ENCODE results near the gene MSN.
"Not testable (repeated sequence)": the region's sequence is repeated elsewhere in the genome, so short reads cannot be mapped to it uniquely, and the experiment has no call there.

Gene MSN

GRCh38 chrX:65643531-65644052, 23.9 kb upstream of the MSN start:
- Histone ChIP-seq H3K4me3 (ENCODE audit: extremely low read depth, insufficient read depth, low read length, poor library complexity, severe bottlenecking) (no peak overlapping the region), H3K36me3 (ENCODE audit: control insufficient read depth, insufficient read depth, low read length) (no peaks in the 10 kb centered on the region), H3K4me1 (ENCODE audit: control insufficient read depth, insufficient read depth, low read length, poor library complexity, severe bottlenecking) (no peaks in the 10 kb centered on the region), H3K27ac (ENCODE audit: low read depth, low read length, severe bottlenecking) (no peak overlapping the region), H3K9me3 (ENCODE audit: control insufficient read depth, low read length) (no peaks in the 10 kb centered on the region)
- no CpG with 5 or more reads among the region's 1 CpG for WGBS, 2 experiments (ENCODE audit: insufficient coverage in 2 of 2)

- no peak overlapping the region for H3K27ac ChIP-seq (ENCODE audit: low read depth, low read length, severe bottlenecking)
Observed at GRCh38 chrX:65644621-65645289, 22.7 kb upstream of the MSN start.

GRCh38 chrX:65647801-65648200, 19.7 kb upstream of the MSN start:
- Histone ChIP-seq H3K4me3 (ENCODE audit: extremely low read depth, insufficient read depth, low read length, poor library complexity, severe bottlenecking) (no peak overlapping the region), H3K9me3 (ENCODE audit: control insufficient read depth, low read length) (no peaks in the 10 kb centered on the region), H3K36me3 (ENCODE audit: control insufficient read depth, insufficient read depth, low read length) (no peaks in the 10 kb centered on the region), H3K27ac (ENCODE audit: low read depth, low read length, severe bottlenecking) (no peak overlapping the region), H3K4me1 (ENCODE audit: control insufficient read depth, insufficient read depth, low read length, poor library complexity, severe bottlenecking) (no peaks in the 10 kb centered on the region)
- WGBS, 2 experiments (ENCODE audit: insufficient coverage in 2 of 2): 100% methylated on average over 1 of the region's 3 CpGs; no CpG with 5 or more reads in 1 of the 2 experiments

More at GRCh38 chrX:65644621-65645289, 22.7 kb upstream of the MSN start:
- Histone ChIP-seq H3K4me3 (ENCODE audit: extremely low read depth, insufficient read depth, low read length, poor library complexity, severe bottlenecking) (no peak overlapping the region), H3K9me3 (ENCODE audit: control insufficient read depth, low read length) (no peaks in the 10 kb centered on the region), H3K36me3 (ENCODE audit: control insufficient read depth, insufficient read depth, low read length) (no peaks in the 10 kb centered on the region), H3K4me1 (ENCODE audit: control insufficient read depth, insufficient read depth, low read length, poor library complexity, severe bottlenecking) (no peaks in the 10 kb centered on the region)
- WGBS, 2 experiments (ENCODE audit: insufficient coverage in 2 of 2): no CpG with 5 or more reads among the region's 1 CpG

- Histone ChIP-seq H3K4me3 (ENCODE audit: extremely low read depth, insufficient read depth, low read length, poor library complexity, severe bottlenecking) (no peak overlapping the region), H3K36me3 (ENCODE audit: control insufficient read depth, insufficient read depth, low read length) (no peaks in the 10 kb centered on the region), H3K27ac (ENCODE audit: low read depth, low read length, severe bottlenecking) (no peak overlapping the region), H3K4me1 (ENCODE audit: control insufficient read depth, insufficient read depth, low read length, poor library complexity, severe bottlenecking) (no peaks in the 10 kb centered on the region), H3K9me3 (ENCODE audit: control insufficient read depth, low read length) (no peaks in the 10 kb centered on the region)
- 100% methylated on average over 1 of the region's 1 CpG; no CpG with 5 or more reads in 1 of the 2 experiments for WGBS, 2 experiments (ENCODE audit: insufficient coverage in 2 of 2)
Observed at GRCh38 chrX:65652098-65652497, 15.4 kb upstream of the MSN start.

GRCh38 chrX:65657009-65657441, 10.4 kb upstream of the MSN start:
- 86 to 100% methylated on average over 2 of the region's 7 CpGs for whole genome bisulfite sequencing, 2 experiments (ENCODE audit: insufficient coverage in 2 of 2)
- H3K27ac ChIP-seq (ENCODE audit: low read depth, low read length, severe bottlenecking); H3K36me3 ChIP-seq (ENCODE audit: control insufficient read depth, insufficient read depth, low read length); H3K4me1 ChIP-seq (ENCODE audit: control insufficient read depth, insufficient read depth, low read length, poor library complexity, severe bottlenecking); H3K9me3 ChIP-seq (ENCODE audit: control insufficient read depth, low read length); H3K4me3 ChIP-seq (ENCODE audit: extremely low read depth, insufficient read depth, low read length, poor library complexity, severe bottlenecking): not testable (repeated sequence)

GRCh38 chrX:65657659-65658058, 9.8 kb upstream of the MSN start:
- H3K4me1 ChIP-seq (ENCODE audit: control insufficient read depth, insufficient read depth, low read length, poor library complexity, severe bottlenecking): no peaks in the 10 kb centered on the region
- H3K36me3 ChIP-seq (ENCODE audit: control insufficient read depth, insufficient read depth, low read length): no peaks in the 10 kb centered on the region
- no peak overlapping the region for H3K4me3 ChIP-seq (ENCODE audit: extremely low read depth, insufficient read depth, low read length, poor library complexity, severe bottlenecking)
- 80% methylated on average over 1 of the region's 5 CpGs; no CpG with 5 or more reads in 1 of the 2 experiments for WGBS, 2 experiments (ENCODE audit: insufficient coverage in 2 of 2)
- H3K9me3 ChIP-seq (ENCODE audit: control insufficient read depth, low read length): no peaks in the 10 kb centered on the region
- no peak overlapping the region for H3K27ac ChIP-seq (ENCODE audit: low read depth, low read length, severe bottlenecking)

- Histone ChIP-seq H3K36me3 (ENCODE audit: control insufficient read depth, insufficient read depth, low read length) (no peaks in the 10 kb centered on the region), H3K4me3 (ENCODE audit: extremely low read depth, insufficient read depth, low read length, poor library complexity, severe bottlenecking) (no peak overlapping the region)
Observed at GRCh38 chrX:65658229-65658628, 9.2 kb upstream of the MSN start.

GRCh38 chrX:65667157-65667502, 324 bp upstream of the MSN start:
- Histone ChIP-seq H3K4me3 (ENCODE audit: extremely low read depth, insufficient read depth, low read length, poor library complexity, severe bottlenecking) (no peak overlapping the region), H3K4me1 (ENCODE audit: control insufficient read depth, insufficient read depth, low read length, poor library complexity, severe bottlenecking) (peaks cover 14% of the 10 kb centered on the region), H3K36me3 (ENCODE audit: control insufficient read depth, insufficient read depth, low read length) (peaks cover 14% of the 10 kb centered on the region), H3K9me3 (ENCODE audit: control insufficient read depth, low read length) (no peaks in the 10 kb centered on the region), H3K27ac (ENCODE audit: low read depth, low read length, severe bottlenecking) (no peak overlapping the region)
- WGBS, 2 experiments (ENCODE audit: insufficient coverage in 2 of 2): 20 to 44% methylated on average over 1 of the region's 6 CpGs

More at GRCh38 chrX:65658229-65658628, 9.2 kb upstream of the MSN start:
- H3K27ac ChIP-seq (ENCODE audit: low read depth, low read length, severe bottlenecking): no peak overlapping the region
- H3K9me3 ChIP-seq (ENCODE audit: control insufficient read depth, low read length): no peaks in the 10 kb centered on the region
- H3K4me1 ChIP-seq (ENCODE audit: control insufficient read depth, insufficient read depth, low read length, poor library complexity, severe bottlenecking): no peaks in the 10 kb centered on the region

- H3K27ac ChIP-seq (ENCODE audit: low read depth, low read length, severe bottlenecking): peak overlapping the region; percentile 96
- peaks cover 26% of the 10 kb centered on the region for H3K36me3 ChIP-seq (ENCODE audit: control insufficient read depth, insufficient read depth, low read length)
- H3K4me1 ChIP-seq (ENCODE audit: control insufficient read depth, insufficient read depth, low read length, poor library complexity, severe bottlenecking): peaks cover 18% of the 10 kb centered on the region
- H3K4me3 ChIP-seq (ENCODE audit: extremely low read depth, insufficient read depth, low read length, poor library complexity, severe bottlenecking): peak overlapping the region; percentile 64
- H3K9me3 ChIP-seq (ENCODE audit: control insufficient read depth, low read length): no peaks in the 10 kb centered on the region
- 0% methylated on average over 1 to 2 of the region's 13 CpGs for WGBS, 2 experiments (ENCODE audit: insufficient coverage in 2 of 2)
Observed at GRCh38 chrX:65668377-65669310, 1.2 kb downstream of the MSN start.

GRCh38 chrX:65671286-65671685, 3.8 kb downstream of the MSN start:
- Histone ChIP-seq H3K27ac (ENCODE audit: low read depth, low read length, severe bottlenecking) (peak overlapping the region; percentile 16), H3K4me1 (ENCODE audit: control insufficient read depth, insufficient read depth, low read length, poor library complexity, severe bottlenecking) (peaks cover 25% of the 10 kb centered on the region), H3K9me3 (ENCODE audit: control insufficient read depth, low read length) (no peaks in the 10 kb centered on the region), H3K36me3 (ENCODE audit: control insufficient read depth, insufficient read depth, low read length) (peaks cover 30% of the 10 kb centered on the region), H3K4me3 (ENCODE audit: extremely low read depth, insufficient read depth, low read length, poor library complexity, severe bottlenecking) (no peak overlapping the region)
- 83 to 100% methylated on average over 1 of the region's 3 CpGs for WGBS, 2 experiments (ENCODE audit: insufficient coverage in 2 of 2)
